Dendritic cell treated with granulocyte-macrophage colony-stimulating factor and Interleukin-4, amounts not matched to agents 40 ng/mL and 50 ng/mL, for 4 days (primary cell): ENCODE data around the gene FRMD5.

Source experiments
- H3K27ac Mint-ChIP-seq: one replicate; pipeline ENCODE4 v1.8.0; 2022; ENCODE audit warnings: mild to moderate bottlenecking, mixed read lengths
- H3K27me3 Mint-ChIP-seq: one replicate; pipeline ENCODE4 v1.8.0; 2022; ENCODE audit warnings: mild to moderate bottlenecking, mixed read lengths
- H3K36me3 Mint-ChIP-seq: one replicate; pipeline ENCODE4 v1.8.0; 2022; ENCODE audit warnings: low read depth, mixed read lengths
- H3K4me1 Mint-ChIP-seq: one replicate; pipeline ENCODE4 v1.8.0; 2022; ENCODE audit warnings: low read depth, mixed read lengths
- H3K4me3 Mint-ChIP-seq: one replicate; pipeline ENCODE4 v1.8.0; 2022; ENCODE audit warnings: mild to moderate bottlenecking, moderate library complexity, mixed read lengths
- H3K9me3 Mint-ChIP-seq: one replicate; pipeline ENCODE4 v1.8.0; 2022; ENCODE audit warnings: mixed read lengths
- intact Hi-C: fragments of 100-400 bp; cut with micrococcal nuclease; formaldehyde crosslinking; loops from one replicate; pipeline ENCODE4 v1.15.0; 2022

FRMD5 gene

DNA sequence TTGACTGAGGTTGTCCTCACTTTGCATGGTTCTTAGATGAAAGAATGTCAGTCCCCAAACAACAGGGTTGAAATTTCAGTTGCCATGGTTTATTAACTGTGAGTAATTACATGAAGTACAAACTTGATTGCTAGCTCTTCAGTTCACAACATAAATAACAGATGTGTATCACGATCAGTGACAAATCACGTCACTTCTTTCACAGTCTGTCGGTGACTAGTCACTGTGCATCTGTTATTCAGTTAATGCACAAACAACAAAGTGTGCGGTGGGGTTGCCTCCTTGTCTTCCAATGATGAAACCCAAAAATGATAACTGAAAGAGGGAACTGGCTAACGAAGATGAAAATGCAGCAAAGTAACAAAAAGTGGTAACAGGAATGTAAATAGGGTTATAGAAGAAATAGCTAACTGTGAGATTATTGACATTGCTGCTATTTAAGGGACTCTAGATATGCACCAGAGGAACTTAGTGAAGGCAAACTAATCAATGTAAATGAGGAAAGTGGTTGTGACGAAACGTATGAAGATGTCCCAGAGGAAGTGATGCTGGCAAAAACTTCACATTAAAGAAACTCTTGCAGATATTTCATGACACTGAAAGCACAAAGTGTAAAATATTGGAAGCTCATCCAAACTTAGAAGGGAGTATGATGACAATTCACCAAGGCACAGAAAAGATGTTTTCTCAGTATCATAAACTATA is 208.9 kb downstream of the FRMD5 start:
- Mint-ChIP-seq H3K27ac (no peak overlapping the region), H3K4me3 (no peak overlapping the region), H3K4me1 (peaks cover 4% of the 10 kb centered on the region), H3K27me3 (peaks cover 8% of the 10 kb centered on the region), H3K9me3 (no peaks in the 10 kb centered on the region), H3K36me3 (no peaks in the 10 kb centered on the region)
- intact Hi-C loops: no loop called here

GRCh38 chr15:43981576-43981975 is 213.5 kb downstream of the FRMD5 start:
- Mint-ChIP-seq H3K4me1 (peaks cover 4% of the 10 kb centered on the region), H3K4me3 (no peak overlapping the region), H3K36me3 (no peaks in the 10 kb centered on the region), H3K9me3 (peaks cover 16% of the 10 kb centered on the region), H3K27me3 (peaks cover 14% of the 10 kb centered on the region), H3K27ac (no peak overlapping the region)
- intact Hi-C loops: no loop called here

DNA sequence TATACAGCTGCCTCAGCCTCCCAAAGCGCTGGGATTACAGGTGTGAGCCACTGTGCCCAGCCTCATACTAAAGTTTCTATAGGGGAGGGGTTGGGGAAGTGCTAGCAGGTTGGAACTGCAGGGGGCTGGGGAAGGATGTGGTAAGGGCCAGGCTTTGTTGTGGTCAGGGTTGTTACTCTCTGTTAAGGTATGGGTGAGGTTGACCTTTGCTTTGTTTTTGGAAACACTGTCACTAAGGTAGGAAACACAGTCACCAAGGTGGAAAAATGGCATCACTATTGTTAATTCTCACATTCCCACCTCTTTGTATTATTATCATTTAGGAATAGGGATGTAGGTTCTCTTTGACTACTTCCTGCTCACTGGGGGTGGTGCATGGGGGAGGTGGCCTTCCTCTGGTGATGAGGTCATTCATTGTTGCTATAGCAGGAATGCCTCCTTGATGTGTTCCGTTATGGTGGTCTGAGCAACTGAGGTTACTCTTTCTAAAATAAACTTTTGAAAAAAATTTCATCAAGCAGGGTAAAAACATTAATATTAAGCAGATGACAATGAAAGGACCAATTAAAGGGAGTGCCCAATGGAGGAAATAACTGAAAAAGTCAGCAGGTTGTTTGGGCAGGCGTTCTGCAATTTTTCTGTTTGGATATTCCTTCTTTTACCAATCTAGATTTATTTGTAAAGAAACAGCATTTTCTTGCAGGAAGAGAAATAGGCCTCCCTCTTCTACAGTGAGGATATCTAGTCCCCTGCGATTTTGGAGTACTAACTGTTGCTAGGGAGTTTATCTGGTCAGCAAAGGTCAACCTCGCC is 217.8 kb downstream of the FRMD5 start:
- H3K27ac Mint-ChIP-seq: no peak overlapping the region
- H3K4me3 Mint-ChIP-seq: no peak overlapping the region
- H3K36me3 Mint-ChIP-seq: no peaks in the 10 kb centered on the region
- peaks cover 15% of the 10 kb centered on the region for H3K27me3 Mint-ChIP-seq
- H3K9me3 Mint-ChIP-seq: peaks cover 16% of the 10 kb centered on the region
- H3K4me1 Mint-ChIP-seq: no peaks in the 10 kb centered on the region
- intact Hi-C loops: no loop called here

DNA sequence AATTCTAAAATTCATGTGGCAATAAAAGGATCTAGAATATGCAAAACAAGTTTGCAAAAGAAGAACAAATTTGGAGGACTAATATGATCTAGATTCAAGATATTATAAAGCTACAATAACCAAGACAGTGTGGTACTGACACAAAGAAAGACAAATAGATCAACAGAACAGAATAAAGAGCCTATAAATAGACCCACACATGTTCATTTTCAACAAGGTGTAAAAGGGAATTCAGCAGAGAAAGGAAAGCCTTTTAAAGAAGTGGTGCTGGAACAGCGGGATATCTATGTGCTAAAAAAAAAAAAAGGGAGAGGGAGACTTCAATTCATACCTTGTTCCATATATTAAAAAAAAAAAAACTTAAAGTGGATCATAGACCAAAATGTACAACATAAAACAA is 219.3 kb downstream of the FRMD5 start:
- no peak overlapping the region for H3K4me3 Mint-ChIP-seq
- intact Hi-C loops: no loop called here
- peaks cover 16% of the 10 kb centered on the region for H3K9me3 Mint-ChIP-seq
- peaks cover 6% of the 10 kb centered on the region for H3K27me3 Mint-ChIP-seq
- no peaks in the 10 kb centered on the region for H3K4me1 Mint-ChIP-seq
- no peak overlapping the region for H3K27ac Mint-ChIP-seq
- no peaks in the 10 kb centered on the region for H3K36me3 Mint-ChIP-seq

DNA sequence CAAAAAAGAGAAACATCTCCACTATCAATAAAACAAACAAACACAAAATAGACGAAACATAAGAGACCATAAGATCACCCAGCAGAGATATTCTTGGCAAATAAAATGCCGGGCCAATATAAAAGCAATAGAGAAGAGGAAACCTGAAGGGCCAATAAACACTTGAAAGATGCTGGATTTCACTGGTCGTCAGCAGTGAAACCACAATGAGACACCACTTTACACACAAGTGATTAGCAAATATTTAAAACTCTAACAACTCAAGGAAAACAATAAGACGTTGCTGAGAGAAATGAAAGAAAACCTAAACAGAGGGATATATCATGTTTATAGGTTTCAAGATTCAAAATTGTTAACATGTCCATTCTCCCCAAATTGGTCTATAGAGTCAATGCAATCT is 219.7 kb downstream of the FRMD5 start:
- Mint-ChIP-seq H3K4me3 (no peak overlapping the region), H3K4me1 (no peaks in the 10 kb centered on the region), H3K9me3 (peaks cover 16% of the 10 kb centered on the region), H3K36me3 (no peaks in the 10 kb centered on the region), H3K27ac (no peak overlapping the region), H3K27me3 (peaks cover 4% of the 10 kb centered on the region)
- intact Hi-C loops: no loop called here

DNA sequence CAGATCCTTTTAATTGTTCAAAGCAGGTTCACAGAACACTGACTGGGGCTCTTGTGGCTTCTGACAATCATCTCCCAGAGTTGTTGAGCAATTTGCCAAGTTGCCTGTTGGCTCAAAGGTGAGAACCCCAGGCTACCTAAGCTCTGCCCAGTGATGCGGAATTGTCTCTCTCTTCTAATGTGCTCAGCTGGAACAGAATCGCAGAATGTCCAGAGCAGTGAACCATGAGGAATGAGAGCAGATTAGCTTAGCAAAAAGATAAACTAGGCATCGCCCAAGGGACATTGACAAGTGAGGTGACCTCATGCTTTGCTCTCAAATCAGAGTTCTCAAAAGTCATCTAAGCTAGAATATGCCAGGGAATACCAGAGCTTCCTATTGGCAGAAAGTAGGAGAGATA is 220.2 kb downstream of the FRMD5 start:
- Mint-ChIP-seq H3K4me1 (no peaks in the 10 kb centered on the region), H3K27me3 (peaks cover 3% of the 10 kb centered on the region), H3K4me3 (no peak overlapping the region), H3K36me3 (no peaks in the 10 kb centered on the region), H3K9me3 (peaks cover 16% of the 10 kb centered on the region), H3K27ac (no peak overlapping the region)
- intact Hi-C loops: no loop called here

DNA sequence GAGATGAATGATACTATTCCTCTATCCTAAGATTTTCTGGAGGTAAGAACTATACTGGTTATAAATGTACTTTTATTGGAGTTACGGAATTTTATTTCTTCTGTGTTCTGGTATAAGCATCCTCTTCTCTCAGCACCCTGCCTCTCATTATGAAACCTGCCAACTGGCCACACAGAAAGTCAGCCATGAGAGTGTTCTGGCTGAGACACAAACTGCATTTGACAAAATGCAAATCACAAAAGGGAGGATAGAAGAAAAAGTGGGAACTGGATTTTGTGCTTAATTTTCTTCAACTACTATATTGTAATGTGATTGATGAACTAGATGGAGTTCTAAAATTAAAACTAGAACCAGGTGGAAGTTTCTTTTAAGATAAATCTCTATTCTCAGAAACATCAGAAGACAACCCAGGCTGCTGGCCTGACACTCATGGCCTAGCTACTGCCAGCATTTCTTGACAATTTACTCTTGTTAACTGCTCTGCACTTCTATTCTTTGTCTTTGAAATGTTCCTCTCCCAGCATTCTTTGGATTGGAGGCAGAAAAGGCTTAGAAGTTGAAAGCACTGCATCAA is 225.2 kb downstream of the FRMD5 start:
- Mint-ChIP-seq H3K36me3 (no peaks in the 10 kb centered on the region), H3K27ac (no peak overlapping the region), H3K4me1 (no peaks in the 10 kb centered on the region), H3K4me3 (no peak overlapping the region), H3K27me3 (peaks cover 2% of the 10 kb centered on the region), H3K9me3 (no peaks in the 10 kb centered on the region)
- intact Hi-C loops: no loop called here

- Mint-ChIP-seq H3K4me3 (no peak overlapping the region), H3K36me3 (no peaks in the 10 kb centered on the region), H3K4me1 (no peaks in the 10 kb centered on the region), H3K27me3 (peaks cover 4% of the 10 kb centered on the region), H3K9me3 (no peaks in the 10 kb centered on the region), H3K27ac (no peak overlapping the region)
- intact Hi-C loops: no loop called here
Measured at GRCh38 chr15:43968551-43968950, 226.5 kb downstream of the FRMD5 start.

DNA sequence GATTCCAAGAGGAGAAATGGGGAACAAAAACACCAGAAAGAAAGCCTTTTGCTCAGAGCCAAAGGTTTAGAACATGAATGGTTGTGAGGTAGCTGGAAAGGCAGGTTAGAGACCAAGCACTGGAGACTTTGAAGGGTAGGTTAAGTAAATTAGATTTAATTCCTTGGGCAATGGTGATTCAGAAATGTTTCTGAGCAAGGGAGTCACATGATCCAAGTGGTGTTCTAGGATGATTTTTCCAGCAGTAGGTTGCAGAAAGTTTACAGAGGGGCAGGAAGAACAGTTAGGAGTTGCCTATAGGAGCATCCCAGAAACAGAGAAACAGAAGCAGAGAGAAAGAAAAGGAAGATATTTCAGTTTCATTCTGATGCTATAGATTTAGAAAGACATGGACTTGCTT is 228.4 kb downstream of the FRMD5 start:
- Mint-ChIP-seq H3K9me3 (no peaks in the 10 kb centered on the region), H3K4me1 (no peaks in the 10 kb centered on the region)

GRCh38 chr15:43958861-43959330 is 236.2 kb downstream of the FRMD5 start:
- H3K27ac Mint-ChIP-seq: no peak overlapping the region
- H3K27me3 Mint-ChIP-seq: peaks cover 3% of the 10 kb centered on the region
- H3K9me3 Mint-ChIP-seq: no peaks in the 10 kb centered on the region
- H3K4me1 Mint-ChIP-seq: no peaks in the 10 kb centered on the region
- no peaks in the 10 kb centered on the region for H3K36me3 Mint-ChIP-seq
- H3K4me3 Mint-ChIP-seq: no peak overlapping the region
- intact Hi-C loops: no loop called here

More for the DNA sequence above, 228.4 kb downstream of the FRMD5 start:
- intact Hi-C loops: no loop called here
- H3K27ac Mint-ChIP-seq: no peak overlapping the region
- H3K36me3 Mint-ChIP-seq: no peaks in the 10 kb centered on the region
- peaks cover 4% of the 10 kb centered on the region for H3K27me3 Mint-ChIP-seq
- H3K4me3 Mint-ChIP-seq: no peak overlapping the region

GRCh38 chr15:43957724-43958123 is 237.3 kb downstream of the FRMD5 start:
- intact Hi-C loops: no loop called here
- Mint-ChIP-seq H3K9me3 (no peaks in the 10 kb centered on the region), H3K36me3 (no peaks in the 10 kb centered on the region), H3K27ac (no peak overlapping the region), H3K4me3 (no peak overlapping the region), H3K4me1 (no peaks in the 10 kb centered on the region), H3K27me3 (peaks cover 3% of the 10 kb centered on the region)

DNA sequence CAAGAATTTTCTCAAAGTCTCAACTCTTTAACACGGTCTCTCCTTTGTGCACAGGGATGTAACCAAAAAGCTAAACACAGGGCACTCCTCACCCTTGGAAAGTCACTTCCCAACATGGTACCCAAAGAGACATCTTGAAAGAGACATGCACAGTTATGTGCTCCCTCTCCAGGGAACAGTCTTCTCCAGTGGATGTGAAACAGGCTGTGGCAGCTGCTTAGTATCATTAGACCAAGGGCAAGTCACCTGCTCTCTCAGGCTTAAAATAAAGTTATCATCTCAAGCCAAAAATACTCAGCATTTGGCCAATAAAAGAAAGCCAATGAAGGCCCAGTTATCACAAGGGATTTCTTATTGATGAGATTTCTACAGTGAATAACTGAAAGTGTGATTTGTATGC is 239.9 kb downstream of the FRMD5 start:
- H3K4me3 Mint-ChIP-seq: no peak overlapping the region
- no peak overlapping the region for H3K27ac Mint-ChIP-seq
- no peaks in the 10 kb centered on the region for H3K36me3 Mint-ChIP-seq
- no peaks in the 10 kb centered on the region for H3K4me1 Mint-ChIP-seq
- intact Hi-C loops: no loop called here
- peaks cover 7% of the 10 kb centered on the region for H3K27me3 Mint-ChIP-seq
- H3K9me3 Mint-ChIP-seq: no peaks in the 10 kb centered on the region

GRCh38 chr15:43954181-43954621 is 240.9 kb downstream of the FRMD5 start:
- Mint-ChIP-seq H3K4me1 (no peaks in the 10 kb centered on the region), H3K36me3 (no peaks in the 10 kb centered on the region), H3K27me3 (peaks cover 5% of the 10 kb centered on the region), H3K4me3 (no peak overlapping the region), H3K9me3 (no peaks in the 10 kb centered on the region), H3K27ac (no peak overlapping the region)
- intact Hi-C loops: no loop called here

DNA sequence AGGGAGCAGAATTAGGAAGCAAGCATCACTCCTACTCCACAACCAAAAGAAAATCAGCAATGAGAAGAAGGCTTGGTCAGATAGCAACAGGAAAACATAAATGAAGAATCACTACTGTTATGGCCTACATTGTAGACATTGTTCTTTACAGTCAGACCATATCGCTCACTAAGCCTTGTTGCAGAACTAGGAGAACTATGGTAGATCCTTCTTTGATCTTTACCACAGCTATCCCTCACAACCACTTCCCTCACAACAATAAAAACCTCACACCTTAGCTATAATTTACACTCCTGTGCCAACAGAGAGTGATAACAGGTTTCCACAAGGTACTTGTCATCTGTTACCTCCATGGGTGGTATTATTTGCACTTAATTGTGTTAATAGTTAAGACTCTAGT is 241.7 kb downstream of the FRMD5 start:
- intact Hi-C loops: no loop called here
- Mint-ChIP-seq H3K36me3 (no peaks in the 10 kb centered on the region), H3K9me3 (no peaks in the 10 kb centered on the region), H3K27ac (no peak overlapping the region), H3K27me3 (peaks cover 8% of the 10 kb centered on the region), H3K4me1 (no peaks in the 10 kb centered on the region), H3K4me3 (no peak overlapping the region)
